ENCODE results near the gene IL37.

GRCh38 chr2:112902816-112903215 is 8.1 kb upstream of the IL37 start:
- TF ChIP-seq ZBTB7A (tag by site-specific recombination; IDR thresholded peaks at IDR 0.05; ENCODE audit: low read depth) (no peak), CTCF (tag by site-specific recombination; IDR thresholded peaks at IDR 0.05) (no peak), ZBTB17 (tag by site-specific recombination; IDR thresholded peaks at IDR 0.05) (no peak), ZBTB21 (tag by site-specific recombination; IDR thresholded peaks at IDR 0.05) (no peak), ZBTB8A (tag by site-specific recombination; IDR thresholded peaks at IDR 0.05) (no peak)
